Glomerular visceral epithelial cell (primary cell): ENCODE results near the gene GPR18.

Experiments
- DNase-seq: peaks from one replicate; pipeline ENCODE4 v3.0.0-alpha.2; 2016; ENCODE audit errors: extremely low spot score

Gene GPR18, protein sequence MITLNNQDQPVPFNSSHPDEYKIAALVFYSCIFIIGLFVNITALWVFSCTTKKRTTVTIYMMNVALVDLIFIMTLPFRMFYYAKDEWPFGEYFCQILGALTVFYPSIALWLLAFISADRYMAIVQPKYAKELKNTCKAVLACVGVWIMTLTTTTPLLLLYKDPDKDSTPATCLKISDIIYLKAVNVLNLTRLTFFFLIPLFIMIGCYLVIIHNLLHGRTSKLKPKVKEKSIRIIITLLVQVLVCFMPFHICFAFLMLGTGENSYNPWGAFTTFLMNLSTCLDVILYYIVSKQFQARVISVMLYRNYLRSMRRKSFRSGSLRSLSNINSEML

DNA sequence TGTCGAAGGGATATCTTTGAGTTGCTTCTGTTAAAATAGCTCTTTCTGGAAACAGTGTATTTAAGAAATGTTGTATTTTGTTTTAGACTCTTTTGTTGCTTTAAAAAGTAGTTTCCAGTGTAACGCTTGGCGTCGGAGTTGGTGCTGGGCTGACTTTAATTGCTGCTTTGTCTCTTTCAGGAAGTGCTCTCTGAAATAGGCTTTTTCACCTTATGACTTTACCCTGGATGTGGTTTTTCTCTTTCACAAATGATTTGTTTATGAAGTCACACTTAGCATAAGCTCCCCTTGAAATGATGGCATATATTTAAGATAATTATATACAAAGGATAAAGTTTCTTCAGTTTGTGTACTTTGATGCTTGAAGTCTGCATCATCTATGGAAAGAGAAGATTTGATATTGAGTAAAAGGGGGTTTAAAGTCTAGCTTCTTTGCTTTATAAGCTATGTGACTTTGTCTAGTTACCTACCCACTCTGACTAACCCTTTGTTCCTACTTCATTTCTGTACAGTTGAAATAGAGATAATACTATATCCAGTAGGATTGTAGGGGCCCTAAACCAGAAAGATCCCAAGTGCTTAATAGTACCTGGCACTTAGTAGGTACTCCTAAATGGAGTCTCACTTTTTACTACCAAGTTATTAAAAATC lies at the start of gene GPR18:
Gene GPR18 (minus strand): TSS at position 170 of the 651 bp plus-strand sequence. CDS start 2,507 bp downstream, outside the sequence.
- DNase-seq: no peak

DNA sequence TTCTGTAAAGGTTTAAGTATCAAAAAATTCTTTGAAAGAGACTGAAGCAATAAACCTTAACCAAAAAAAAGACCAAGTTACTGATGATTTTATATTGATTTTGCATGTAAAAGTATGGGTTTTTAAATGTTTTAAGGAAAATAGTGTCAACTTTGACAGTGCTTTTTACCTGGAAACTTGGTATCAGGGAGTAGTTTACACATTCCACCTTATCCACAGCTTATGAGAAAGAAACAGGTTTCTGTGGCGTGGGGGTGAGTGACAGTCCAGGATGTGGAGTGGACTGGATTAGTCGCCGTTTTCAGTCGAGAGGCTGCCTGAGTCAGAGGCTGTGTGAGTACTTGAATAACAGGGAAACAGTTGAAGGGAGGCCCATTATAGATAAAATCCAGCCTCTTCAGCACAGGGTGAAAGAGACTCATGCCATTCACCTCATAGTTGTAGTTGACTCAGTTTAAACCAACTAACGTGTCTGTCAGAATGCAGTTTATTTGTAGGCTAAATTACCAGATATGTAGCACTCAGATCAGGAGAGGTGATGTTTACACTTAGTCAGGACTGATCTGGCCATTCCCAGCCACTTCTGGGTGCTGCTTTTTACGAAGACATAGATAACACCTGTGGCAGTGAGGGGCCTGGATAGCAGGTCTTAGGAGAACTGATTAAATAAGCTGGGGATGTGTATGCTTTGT lies 49.6 kb upstream of the GPR18 start:
- peak; percentile 61 for DNase-seq

DNA sequence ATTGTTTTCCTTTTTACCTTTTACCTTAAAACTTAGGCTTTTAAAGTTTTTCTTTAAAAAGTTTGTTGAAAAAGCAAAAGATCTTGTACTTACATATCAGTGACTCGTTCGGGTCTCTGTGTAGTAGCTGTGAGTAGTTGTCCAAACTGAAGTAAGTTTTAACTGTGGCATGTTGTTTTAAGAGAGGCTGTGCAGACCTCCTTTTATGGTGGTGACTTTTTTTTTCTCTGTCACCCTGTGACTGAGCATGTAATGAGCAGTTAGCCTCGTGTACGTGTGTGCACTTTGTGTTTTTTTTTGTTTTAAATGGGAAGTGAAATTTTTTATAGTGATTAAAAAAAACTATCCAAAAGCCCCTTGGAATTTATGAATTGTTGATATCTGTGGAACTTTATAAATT lies 49.1 kb upstream of the GPR18 start, which contains the start of gene GPR183:
Gene GPR183 (minus strand): TSS at position 153 of the 400 bp plus-strand sequence. CDS start 11,254 bp downstream, outside the sequence.
- DNase-seq: no peak

DNA sequence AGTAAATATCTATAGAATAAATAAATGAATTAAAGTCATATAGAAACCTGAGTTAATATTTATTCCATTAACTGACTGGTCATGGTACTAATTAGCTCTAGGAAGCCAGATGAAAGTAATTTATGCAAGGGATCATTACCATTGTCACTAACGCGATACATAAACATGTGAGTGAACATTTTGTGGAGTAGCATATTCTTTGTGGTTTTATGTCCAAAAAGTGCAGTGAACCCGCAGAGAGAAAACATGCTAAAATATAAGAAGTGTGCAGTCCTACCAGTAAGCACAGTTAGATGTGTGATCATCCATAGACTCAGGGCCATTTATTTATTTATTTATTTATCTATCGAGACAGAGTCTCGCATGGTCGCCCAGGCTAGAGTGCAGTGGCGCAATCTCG lies 47.4 kb upstream of the GPR18 start:
- no peak for DNase-seq

DNA sequence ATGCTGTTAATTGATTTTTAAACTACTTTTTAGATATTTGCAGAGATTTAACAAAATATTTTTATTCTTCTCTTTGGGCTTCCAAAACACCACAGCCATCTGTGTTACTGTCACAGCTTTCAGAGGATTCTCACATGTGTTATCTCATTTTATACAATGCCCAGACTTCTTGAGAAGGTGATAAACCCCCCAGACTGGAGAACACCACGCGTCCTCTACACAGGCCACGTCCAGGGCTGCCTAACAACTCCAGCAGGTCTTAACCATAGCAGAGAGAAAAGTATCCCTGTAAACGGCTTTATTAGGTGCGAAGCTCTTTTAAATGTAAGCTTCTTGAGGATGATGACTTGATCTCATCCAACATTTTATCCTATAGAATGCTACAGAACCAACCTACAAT lies 47.0 kb upstream of the GPR18 start:
- no peak for DNase-seq

DNA sequence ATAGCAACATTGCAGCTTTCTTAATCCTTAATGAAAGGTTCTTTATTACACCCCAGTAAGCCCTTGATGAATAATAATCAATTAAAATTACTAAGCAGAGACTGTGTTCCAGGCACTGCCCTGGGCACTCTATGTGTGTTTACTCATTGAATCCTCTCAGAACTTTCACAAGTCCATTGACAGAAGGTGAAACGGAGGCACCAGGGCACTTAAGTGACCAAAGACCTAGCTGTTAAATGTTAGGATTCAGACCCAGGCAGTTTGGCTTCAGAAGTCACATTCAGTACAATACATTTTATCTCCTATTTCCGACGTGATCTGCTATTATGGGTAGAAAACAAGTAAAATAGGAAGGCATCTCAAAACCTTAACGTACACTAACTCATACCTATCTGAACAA lies 46.4 kb upstream of the GPR18 start:
- DNase-seq: no peak

DNA sequence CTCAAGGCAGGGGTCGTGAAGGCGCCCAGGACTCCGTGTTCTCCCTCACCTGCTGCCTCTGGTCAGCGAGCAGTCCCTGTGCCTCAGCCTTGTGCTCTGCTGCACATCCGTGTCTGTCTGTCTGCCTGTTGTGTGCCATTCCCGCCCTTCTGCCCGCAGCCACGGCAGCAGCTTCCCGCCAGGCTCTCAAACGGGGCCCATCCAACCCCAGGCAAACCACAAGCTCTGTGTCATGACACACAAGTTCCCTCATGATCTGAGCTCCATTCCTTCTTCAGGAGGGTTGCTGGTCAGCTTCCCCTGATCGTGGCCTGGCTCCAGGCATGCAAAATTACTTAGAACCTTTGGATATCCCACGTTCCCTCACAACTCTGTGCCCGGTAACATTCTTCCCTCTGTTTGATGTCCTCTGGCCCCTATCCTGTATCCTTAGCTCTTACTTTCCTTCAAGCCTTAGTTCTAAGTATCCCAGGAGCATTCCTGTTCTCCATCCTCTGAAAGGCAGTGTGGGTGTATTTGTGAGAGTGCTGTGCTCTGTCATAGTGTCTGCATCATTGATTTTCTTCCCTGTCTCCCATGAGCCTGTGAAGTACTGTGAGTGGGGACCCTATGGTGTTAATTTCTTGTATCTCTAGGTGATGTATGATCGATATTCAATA lies 45.8 kb upstream of the GPR18 start:
- peak; percentile 20 for DNase-seq

DNA sequence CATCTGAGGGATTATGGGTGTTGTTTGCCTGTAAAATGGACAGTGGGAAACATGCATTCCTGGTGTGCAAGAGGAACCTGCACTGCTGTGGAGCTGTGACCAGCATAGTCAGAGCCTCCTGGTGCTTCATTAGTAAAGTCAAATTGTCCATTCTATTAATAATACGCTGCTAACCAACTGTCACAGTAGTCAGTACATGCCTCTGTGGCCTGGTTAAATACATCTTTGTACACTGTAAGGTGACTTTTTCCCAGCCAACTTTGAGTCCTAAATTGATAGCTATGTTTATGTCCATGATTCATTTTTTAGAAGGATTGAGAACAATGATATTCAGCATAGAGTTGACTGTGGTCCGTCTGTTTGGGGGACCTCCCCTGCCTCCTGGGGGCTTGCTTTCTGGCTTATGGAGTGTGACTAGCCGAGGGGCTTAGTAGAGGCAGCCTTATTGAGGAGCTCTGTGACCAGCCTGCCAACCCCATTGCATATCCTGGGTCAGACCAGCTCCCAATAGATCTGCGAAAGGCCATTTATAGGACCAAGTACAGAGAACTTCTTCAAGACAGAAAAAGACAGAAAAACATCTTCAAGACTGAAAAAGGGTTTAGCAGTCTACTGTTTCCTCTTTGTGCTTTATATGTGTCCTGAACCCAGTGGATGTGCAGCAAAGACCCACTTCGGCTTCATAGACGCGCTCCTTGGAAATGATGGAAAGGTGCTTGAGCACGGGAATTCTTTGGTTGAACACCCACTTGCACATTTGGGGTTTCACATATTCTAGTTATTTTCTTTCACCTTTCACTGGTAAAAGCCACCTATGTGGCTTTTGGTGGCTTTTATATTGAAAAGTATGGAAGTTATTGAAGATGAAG lies 44.7 kb upstream of the GPR18 start:
- no peak for DNase-seq

DNA sequence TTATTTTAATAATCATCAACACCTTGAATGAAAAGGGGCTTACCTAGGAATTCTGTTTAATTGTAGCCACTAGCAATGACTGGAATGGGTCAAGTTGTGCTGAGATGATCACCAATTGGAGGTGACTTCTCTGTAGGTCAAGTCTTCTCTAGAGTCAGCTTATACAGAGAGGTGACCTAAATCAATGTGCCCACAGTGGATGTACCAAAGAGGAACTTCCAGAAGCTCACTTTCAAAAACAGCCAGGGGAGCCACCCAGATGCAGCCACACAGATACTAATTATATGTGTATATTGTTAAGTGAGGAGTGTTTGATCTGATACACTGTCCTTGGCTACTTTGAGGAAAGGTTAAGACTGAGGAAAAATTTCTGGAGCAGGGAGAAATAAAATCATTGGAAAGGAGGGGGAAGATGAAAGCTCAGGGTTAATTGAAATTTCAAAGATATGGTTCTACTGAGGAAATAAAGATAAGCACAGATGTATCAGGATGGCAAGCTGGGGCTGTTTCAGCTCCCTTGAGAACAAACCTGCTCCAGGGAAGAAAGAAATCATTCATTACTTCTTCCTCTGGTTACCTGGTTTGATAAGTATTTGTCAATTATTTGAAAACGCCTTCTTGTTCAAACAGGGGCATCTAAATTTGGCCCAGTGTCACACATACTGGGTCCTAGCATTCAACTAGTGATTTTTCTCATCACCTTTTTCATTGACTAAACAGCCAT lies 43.9 kb upstream of the GPR18 start:
- no peak for DNase-seq

DNA sequence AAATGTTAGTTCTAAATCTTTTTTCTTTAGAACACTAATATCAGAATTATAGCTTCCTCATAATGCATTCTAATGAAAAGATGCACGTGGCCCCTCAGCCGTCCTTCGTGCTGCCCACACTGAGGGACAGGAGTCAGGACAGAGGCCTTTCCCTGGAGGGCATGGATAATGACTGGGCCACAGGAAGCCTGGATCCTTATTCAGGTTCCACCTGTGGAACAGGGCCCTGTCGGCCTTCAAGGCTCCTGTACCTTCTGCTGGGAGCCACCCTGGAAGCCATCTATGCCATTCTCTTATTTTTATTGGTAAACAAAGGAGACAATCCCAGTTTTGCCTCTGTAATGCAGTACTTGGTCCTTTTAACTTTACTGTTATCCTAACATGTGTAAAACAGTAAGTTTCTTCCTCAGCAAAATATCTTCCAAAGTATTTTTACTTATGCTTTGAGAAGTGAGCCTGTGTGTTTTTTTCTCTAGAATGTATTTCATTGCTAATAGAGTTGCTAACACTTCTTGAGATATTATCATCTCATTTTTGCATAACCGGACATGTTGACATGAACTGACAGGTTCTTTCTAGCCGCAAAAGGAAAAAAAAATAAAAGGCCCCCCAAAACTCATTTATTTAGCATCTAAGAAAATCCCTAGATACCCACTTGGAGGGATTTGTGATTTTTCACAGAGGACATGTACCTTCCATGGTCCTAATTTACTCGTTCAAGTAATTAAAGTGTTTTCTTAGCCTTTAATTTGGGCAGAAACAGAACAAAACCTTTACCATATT lies 43.1 kb upstream of the GPR18 start:
- no peak for DNase-seq

DNA sequence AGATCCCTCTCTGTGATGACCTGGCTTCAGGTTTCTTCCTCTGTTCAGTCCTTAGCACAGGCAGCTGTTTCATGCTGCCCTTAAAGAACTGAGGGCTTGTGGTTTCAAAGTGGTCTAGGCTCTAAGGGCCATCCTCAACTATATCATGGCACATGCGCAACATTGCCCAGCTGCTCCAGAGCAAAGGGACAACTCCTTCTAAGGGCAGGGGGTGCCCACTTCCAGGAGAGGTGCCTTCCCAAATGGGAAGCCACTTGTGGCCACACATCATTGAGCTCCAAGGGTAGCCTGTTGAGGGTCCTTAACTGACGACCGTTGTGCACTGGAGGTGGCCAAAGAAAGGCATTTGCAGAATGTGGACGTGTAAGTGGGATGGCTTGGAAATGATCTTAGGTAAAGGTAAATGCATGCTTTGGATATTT lies 41.8 kb upstream of the GPR18 start:
- DNase-seq: no peak

DNA sequence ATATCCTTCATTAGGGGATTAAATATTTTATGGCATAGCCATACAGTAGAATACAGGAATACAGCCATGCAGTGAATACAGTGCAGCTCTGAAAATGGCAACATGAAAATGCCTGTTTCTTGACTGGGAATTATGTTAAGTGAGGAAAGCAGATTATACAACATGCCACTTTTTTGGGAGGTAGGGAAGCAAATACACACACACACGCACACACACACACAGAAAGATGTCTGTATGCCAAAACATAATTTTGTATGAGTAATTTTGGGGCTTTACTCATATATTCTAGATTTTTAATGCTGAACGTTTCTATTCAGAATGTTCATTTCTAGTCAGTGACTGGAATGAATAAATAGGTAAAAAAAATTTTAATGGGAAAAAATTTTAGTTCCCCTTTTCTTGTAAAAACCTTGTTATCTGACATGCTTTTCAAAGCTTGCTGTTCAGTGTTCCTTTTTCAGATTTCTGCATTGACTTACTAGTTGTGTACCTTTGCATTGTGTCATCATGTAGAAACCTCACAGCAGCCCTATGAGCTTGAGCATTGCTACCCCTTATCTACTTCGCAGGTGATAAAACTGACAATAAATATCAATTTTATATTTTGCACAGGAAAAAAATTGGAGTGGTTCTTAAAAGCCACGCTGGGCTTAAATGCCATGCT lies 41.2 kb upstream of the GPR18 start:
- no peak for DNase-seq

DNA sequence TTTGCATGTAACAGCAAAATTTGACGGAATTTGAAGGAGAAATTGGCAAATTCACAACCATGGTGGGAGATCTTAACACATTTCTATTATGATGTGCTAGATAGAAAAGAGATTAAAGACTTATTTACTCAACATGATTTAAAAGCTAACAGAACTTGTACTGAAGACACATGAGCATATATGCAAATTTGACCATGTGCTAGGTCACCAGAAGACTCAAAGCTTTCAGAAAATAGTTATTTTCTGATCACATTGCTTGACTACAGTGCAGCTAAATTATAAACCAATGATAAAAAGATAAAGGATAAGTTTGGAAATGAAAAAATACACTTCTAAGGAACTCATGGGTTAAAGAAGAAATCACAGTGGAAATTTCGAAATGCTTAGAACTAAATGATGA lies 39.9 kb upstream of the GPR18 start:
- DNase-seq: no peak

DNA sequence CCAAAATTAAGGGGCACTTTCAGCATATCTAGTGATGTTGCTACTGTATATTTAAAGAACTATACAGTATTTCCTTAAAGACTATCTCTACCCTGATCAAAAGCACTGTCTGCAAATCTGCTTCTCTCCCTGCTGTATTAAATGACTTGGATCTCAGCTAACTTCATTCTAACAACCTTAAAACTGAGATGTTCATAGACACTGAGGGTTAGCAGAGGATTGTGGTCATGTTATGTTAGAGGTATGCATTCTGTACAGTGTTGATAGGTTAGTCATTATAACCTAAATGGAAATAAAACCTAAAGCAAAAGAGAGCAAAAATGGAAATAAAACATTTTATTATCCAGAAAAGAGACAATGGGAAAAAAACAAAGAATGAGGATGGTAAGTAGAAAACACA lies 39.2 kb upstream of the GPR18 start:
- no peak for DNase-seq

DNA sequence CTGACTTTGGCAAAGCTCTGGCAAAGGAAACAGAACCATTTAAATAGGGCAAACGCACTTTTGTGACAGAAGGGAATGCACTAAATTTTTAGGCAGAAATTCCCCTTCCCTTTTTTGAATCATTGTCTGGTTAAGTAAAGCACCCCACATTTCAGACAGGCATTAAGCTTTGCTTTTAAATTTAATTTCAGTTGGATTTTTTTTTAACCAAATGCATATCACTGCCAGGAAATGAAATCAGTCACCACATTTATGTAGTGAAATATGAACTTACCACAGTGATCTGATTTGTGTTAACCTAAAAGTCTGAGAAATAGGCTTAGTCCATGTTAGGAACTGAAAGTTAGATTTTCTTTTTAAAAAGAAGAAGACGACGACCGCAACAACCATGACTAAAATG lies 38.2 kb upstream of the GPR18 start:
- DNase-seq: no peak

DNA sequence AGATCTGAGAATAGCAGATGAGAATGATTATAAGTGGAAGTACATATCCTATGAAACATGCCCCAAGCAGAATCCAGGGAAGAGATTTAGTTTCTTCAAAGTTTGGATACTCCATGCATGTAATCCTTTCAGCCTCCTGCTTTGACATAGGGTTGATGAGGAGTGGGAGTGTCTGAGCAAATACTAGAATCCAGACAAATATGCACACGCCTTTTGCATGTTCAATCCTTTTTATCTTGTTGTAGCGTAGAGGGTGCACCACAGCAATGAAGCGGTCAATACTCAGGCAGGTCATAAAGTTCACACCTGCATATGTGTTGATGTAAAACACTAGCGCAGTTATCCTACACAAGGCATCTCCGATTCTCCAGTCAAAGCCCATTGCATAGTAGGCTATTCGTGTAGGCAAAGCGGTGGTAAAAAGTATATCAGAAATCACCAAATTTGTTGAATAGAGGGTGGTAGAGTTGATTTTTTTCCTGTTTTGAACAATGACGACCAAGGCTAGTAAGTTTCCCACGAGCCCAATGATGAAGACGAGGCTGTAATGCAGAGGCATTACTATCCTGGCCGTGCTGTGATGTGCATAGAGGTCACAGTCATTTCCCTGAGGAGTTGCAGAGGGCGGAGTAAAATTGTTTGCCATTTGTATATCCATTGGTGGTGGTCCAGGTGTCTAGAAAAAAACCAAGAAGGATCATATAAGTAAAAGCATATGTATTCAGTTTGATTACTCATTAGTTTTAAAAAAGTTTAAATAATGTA lies 37.5 kb upstream of the GPR18 start:
- DNase-seq: no peak

DNA sequence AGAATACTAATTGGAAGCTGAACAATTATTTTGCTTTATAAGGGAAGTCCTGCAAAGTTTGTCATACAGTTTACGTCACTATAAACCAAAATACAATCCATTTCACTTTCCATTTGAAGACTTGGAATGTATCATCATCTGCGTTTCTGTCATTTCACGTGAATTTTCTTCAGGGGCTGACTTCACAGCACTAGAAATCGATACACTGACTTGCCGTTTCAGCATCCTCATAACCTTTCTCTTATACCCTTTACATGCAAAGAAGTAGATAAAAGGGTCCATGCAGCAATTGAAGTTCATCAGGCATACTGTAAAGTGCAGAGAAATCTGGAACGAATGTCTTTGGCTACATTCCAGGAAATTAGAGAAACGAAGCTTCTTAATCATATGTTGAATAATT lies 36.8 kb upstream of the GPR18 start:
- no peak for DNase-seq

DNA sequence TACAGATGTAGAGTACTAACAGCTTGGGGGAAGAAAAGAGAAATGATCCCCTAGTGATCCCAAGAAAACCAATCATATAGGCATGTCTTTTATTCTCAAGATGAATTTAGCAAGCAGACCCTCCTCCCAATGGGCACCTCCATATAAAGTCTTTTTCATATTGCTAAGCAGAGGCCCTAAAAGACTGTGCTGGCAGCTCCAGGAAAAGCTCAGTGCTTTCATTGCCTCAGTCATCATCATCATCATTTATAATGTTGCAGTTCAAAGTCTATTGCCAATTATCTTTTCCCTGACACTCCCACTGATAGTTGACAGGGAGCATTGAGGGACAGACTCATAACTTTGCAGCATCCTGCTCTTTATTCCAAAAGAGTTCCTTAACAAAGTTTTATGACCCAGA lies 36.0 kb upstream of the GPR18 start:
- DNase-seq: no peak

DNA sequence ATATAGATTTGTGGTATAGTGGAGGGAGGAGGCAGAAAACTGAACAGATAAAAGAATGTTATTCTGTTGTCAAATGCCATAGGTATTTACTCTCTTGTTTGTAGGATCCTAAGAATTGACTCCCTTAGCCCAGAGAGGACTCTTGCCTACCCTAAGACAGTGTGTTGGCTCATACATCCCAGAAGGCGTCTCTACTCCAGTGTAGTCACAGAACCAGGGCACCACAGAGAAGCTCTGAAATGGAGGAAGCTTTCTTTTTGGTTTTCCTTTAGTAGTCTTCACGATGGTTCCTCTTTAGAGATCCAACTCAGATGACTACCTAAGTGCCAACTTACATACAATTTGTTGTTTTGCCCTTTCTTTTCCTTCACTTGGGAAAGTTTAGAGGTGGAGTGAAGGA lies 35.0 kb upstream of the GPR18 start:
- DNase-seq: no peak
